ENCODE measurements around the gene CHD9NB.

Gene CHD9NB

GRCh38 chr16:53061256-53061655 lies 8.6 kb upstream of the CHD9NB start:
- Histone ChIP-seq H3K27me3 (ENCODE audit: insufficient read depth, poor library complexity, severe bottlenecking) (no peaks in the 10 kb centered on the region), H3K27ac (replicated peaks) (no peak overlapping the region), H3K4me3 (replicated peaks; ENCODE audit: insufficient read depth, low read length) (no peak overlapping the region)
- no peak for DNase-seq (ENCODE audit: low read depth in 1 of 2, low spot score in 1 of 2)
- TF ChIP-seq GABPA (IDR thresholded peaks at IDR 0.05; ENCODE audit: low read depth): no peak
- TF ChIP-seq CTCF (IDR thresholded peaks at IDR 0.05; ENCODE audit: insufficient read depth, low read length): no peak
- TF ChIP-seq POLR2AphosphoS5 (IDR thresholded peaks at IDR 0.05; ENCODE audit: low read depth): no peak
- no peak for TF ChIP-seq SPI1 (IDR thresholded peaks at IDR 0.05; ENCODE audit: borderline replicate concordance, low read depth)
- TF ChIP-seq REST (IDR thresholded peaks at IDR 0.05; ENCODE audit: insufficient replicate concordance, low read depth): no peak

- Histone ChIP-seq H3K27me3 (ENCODE audit: insufficient read depth, poor library complexity, severe bottlenecking) (no peaks in the 10 kb centered on the region), H3K27ac (replicated peaks) (no peak overlapping the region), H3K4me3 (replicated peaks; ENCODE audit: insufficient read depth, low read length) (no peak overlapping the region)
- DNase-seq (ENCODE audit: low read depth in 1 of 2, low spot score in 1 of 2): no peak
- TF ChIP-seq REST (IDR thresholded peaks at IDR 0.05; ENCODE audit: insufficient replicate concordance, low read depth) (no peak), CTCF (IDR thresholded peaks at IDR 0.05; ENCODE audit: insufficient read depth, low read length) (no peak), SPI1 (IDR thresholded peaks at IDR 0.05; ENCODE audit: borderline replicate concordance, low read depth) (no peak), GABPA (IDR thresholded peaks at IDR 0.05; ENCODE audit: low read depth) (no peak), POLR2AphosphoS5 (IDR thresholded peaks at IDR 0.05; ENCODE audit: low read depth) (no peak)
These were observed 7.0 kb upstream of the CHD9NB start for GRCh38 chr16:53059672-53060071.

- TF ChIP-seq REST (IDR thresholded peaks at IDR 0.05; ENCODE audit: insufficient replicate concordance, low read depth) (no peak), SPI1 (IDR thresholded peaks at IDR 0.05; ENCODE audit: borderline replicate concordance, low read depth) (no peak), POLR2AphosphoS5 (IDR thresholded peaks at IDR 0.05; ENCODE audit: low read depth) (no peak), GABPA (IDR thresholded peaks at IDR 0.05; ENCODE audit: low read depth) (no peak), CTCF (IDR thresholded peaks at IDR 0.05; ENCODE audit: insufficient read depth, low read length) (no peak)
- no peaks in the 10 kb centered on the region for H3K27me3 ChIP-seq (ENCODE audit: insufficient read depth, poor library complexity, severe bottlenecking)
- no peak overlapping the region for H3K27ac ChIP-seq (replicated peaks)
- no peak for DNase-seq (ENCODE audit: low read depth in 1 of 2, low spot score in 1 of 2)
- H3K4me3 ChIP-seq (replicated peaks; ENCODE audit: insufficient read depth, low read length): no peak overlapping the region
These were observed 6.2 kb upstream of the CHD9NB start for GRCh38 chr16:53058882-53059281.
